Measurements from ENCODE around the gene BAK1.
"Not testable (repeated sequence)": the region's sequence is repeated elsewhere in the genome, so short reads cannot be mapped to it uniquely, and the experiment has no call there.

- TF ChIP-seq CTCF (IDR thresholded peaks at IDR 0.05; ENCODE audit: low read depth, low read length, poor library complexity, severe bottlenecking); EZH2phosphoT487 (IDR thresholded peaks at IDR 0.05; ENCODE audit: borderline replicate concordance, low read length): not testable (repeated sequence)
Measured at GRCh38 chr6:33545292-33545691, 34.8 kb downstream of the BAK1 start.
